Pancreas (tissue), 10 donors: ENCODE results near the gene ZMYND8. TPM values are rescaled to one million over a fixed set of nuclear protein-coding genes. Genes with fewer than 3 reads are reported as not detected.

Source experiments
- ATAC-seq, 4 donors: fragments of 200-7000 bp; cut with Tn5 transposase; one replicate each; pipeline versions ENCODE4 v1.8.0 to v1.9.1; 2020; ENCODE audit warnings: mild to moderate bottlenecking in 4 of 4, moderate library complexity in 4 of 4
- DNase-seq, 6 donors: peaks; one replicate each; pipeline ENCODE4 v3.0.0-alpha.2; 2020
- FAIRE-seq: peaks from 2 replicates; lab custom pipeline; 2012; peaks lifted over from hg19 to GRCh38; lab: Jason Lieb, UNC
- H3K27ac ChIP-seq, 4 donors: fragments of 200-600 bp; sonication (generic); 1 replicate in 3 of 4; 2 replicates in 1 of 4; pipeline versions ENCODE4 v1.5.0 to v1.8.0; 2020
- H3K27me3 ChIP-seq, 4 donors: fragments of 200-600 bp; one replicate each; pipeline ENCODE4 v1.8.0; 2021
- H3K36me3 ChIP-seq, 3 donors: fragments of 200-600 bp; sonication (generic) in 1 of 3; one replicate each; pipeline versions ENCODE4 v1.5.0 to v1.8.0; 2020 to 2021
- H3K4me1 ChIP-seq, 3 donors: fragments of 200-600 bp; one replicate each; pipeline ENCODE4 v1.8.0; 2021
- H3K4me3 ChIP-seq, 4 donors: fragments of 200-600 bp; sonication (generic) in 2 of 4; one replicate each; pipeline versions ENCODE4 v1.5.0 to v1.8.0; 2020 to 2021
- H3K9me3 ChIP-seq, 4 donors: fragments of 200-600 bp; one replicate each; pipeline ENCODE4 v1.8.0; 2021
- WGBS, 2 donors: extraction: QIAGEN DNeasy Blood & Tissue Kit; methylation state at CpG; one replicate each; pipeline ENCODE4 v1.1.7; 2013; 5-methylcytosine and 5-hydroxymethylcytosine counted together
- intact Hi-C, 3 donors: fragments of 100-400 bp; cut with DNase I; formaldehyde crosslinking; loops; one replicate each; pipeline versions ENCODE4 v1.11.1 to v1.14.2; 2022
- polyA plus RNA-seq, 2 donors: library from polyadenylated mRNA; stranded (reverse); fragments of 200-250 nt; gene quantifications; one replicate each; pipeline ENCODE4 v1.2.3, GENCODE V29; 2013
- total RNA-seq, 6 donors: library from RNA; stranded (reverse); fragmentation: NEBNext Ultra II Directional in 4 of 6; extraction: Animal tissue kit (Norgen Biotek cat#: 25700) in 4 of 6; gene quantifications; one replicate each; pipeline versions ENCODE4 v1.2.1 to v1.2.4, GENCODE V29; 2021 to 2023
- TF ChIP-seq, protein P1 (sequence below), 4 donors: fragments of 200-600 bp; sonication (generic) in 3 of 4; IDR thresholded peaks; one replicate each; pipeline versions ENCODE4 v1.5.0 to v1.8.0; 2021; ENCODE audit warnings: antibody characterized with exemption in 4 of 4
- donor health status: healthy with polysubstance abuse.
- donor health status: DM: no; HTN: no; CAD: no; lungs with moderate emphysema.
- donor health status: DM: no; HTN: no; CAD: no.
- donor health status: control.
- donor health status: control.
- donor health status: Bipolar disorder and iron deficiency.
- donor health status: DM: yes; HTN: yes; CAD: no.
- donor health status: DM: no; HTN: no; CAD: no.
- donor health status: DM: no; HTN: no; CAD: no.
- donor health status: DM: yes; HTN: yes; CAD: no.

The ZMYND8 gene
- total and polyA plus RNA-seq, 8 donors = 10.8 to 25.6 (median 17.2) TPM

DNA sequence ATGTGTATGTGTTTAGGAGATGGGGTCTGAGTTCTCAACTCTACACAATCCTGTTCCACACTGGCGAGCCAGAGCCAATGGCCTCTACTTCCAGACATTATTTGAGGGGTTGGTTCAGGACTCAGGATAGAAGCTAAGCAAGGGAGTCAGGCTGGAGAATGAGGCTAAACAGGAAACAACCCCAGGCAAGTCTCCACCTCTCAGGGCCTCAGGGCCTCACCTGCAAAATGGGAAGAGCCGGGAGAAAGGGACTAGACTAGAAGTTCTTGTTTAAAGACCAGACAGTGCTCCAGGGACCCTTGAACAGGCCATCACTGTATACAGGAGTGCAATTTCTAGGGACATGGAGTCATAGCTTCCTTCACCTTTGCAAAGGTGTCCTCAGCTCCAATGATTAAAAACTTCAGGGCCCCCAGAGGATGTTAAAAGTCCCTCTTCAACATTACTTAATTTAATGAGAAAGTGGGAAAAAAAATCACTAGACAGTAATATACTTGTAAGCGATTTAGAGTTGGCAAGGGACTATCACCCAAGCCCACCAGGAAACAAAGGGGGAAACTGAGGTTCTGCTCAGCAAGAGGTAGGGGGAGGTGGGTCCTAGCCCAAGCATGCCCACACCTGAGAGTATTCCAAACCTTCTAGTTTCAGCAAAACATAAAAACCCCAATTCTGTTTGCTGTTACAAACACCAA is 41.7 kb downstream of the ZMYND8 start:
- intact Hi-C loops = loop anchor here in 2 of 3 donors (5.0 to 10.0 kb wide), 2 partner anchors 43 to 60 kb away; partner anchors contain the start of gene ZMYND8 (in 1 of the 2)
- FAIRE-seq (no peak), DNase-seq (no peak), ATAC-seq (no peak)
- Histone ChIP-seq H3K9me3 (no peaks in the 10 kb centered on the region), H3K4me3 (no peak overlapping the region), H3K4me1 (peaks cover 19 to 29% (median 25%) of the 10 kb centered on the region in 3 donors), H3K27ac (peak overlapping the region in 2 of 4 donors; percentile 90 to 93), H3K36me3 (no peaks in the 10 kb centered on the region), H3K27me3 (no peaks in the 10 kb centered on the region)
- TF ChIP-seq, protein P1, sequence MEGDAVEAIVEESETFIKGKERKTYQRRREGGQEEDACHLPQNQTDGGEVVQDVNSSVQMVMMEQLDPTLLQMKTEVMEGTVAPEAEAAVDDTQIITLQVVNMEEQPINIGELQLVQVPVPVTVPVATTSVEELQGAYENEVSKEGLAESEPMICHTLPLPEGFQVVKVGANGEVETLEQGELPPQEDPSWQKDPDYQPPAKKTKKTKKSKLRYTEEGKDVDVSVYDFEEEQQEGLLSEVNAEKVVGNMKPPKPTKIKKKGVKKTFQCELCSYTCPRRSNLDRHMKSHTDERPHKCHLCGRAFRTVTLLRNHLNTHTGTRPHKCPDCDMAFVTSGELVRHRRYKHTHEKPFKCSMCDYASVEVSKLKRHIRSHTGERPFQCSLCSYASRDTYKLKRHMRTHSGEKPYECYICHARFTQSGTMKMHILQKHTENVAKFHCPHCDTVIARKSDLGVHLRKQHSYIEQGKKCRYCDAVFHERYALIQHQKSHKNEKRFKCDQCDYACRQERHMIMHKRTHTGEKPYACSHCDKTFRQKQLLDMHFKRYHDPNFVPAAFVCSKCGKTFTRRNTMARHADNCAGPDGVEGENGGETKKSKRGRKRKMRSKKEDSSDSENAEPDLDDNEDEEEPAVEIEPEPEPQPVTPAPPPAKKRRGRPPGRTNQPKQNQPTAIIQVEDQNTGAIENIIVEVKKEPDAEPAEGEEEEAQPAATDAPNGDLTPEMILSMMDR (IDR thresholded peaks at IDR 0.05) = no peak
- WGBS, 2 donors = 96 to 98% methylated on average over 3 of the region's 3 CpGs

DNA sequence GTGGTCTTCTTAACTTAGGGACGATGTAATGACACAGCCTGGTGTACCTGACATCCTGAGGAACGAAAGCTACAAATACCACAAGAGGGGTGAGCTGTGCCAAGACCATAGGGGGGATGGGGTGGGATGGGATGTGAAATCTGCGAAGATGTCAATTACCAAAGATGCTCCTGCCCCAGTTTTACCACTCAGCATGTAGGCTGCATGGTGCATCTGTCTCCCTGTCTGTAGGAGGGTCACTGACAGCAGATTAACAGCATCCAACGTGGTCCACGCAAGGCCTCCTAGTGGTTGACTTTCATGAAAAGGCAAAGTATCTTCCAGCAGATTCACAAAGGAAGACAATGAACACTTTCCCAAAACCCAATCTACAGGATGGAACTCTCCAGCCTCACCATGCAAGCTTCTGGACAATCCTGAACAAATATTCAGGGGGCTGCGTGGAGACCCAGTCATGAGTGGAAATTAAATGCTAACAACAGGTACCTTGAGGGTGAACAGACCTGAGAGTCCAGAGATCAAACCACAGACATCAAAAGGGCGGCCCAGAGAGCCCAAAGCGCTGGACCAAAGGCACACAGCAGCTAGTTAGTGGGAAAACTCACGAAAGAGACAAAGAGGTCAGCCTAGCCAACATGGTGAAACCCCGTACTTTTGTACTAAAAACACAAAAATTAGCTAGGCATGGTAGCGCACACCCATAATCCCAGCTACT is 44.4 kb downstream of the ZMYND8 start:
- Histone ChIP-seq H3K27me3 (no peaks in the 10 kb centered on the region), H3K4me1 (peaks cover 0 to 4% (median 0%) of the 10 kb centered on the region in 3 donors), H3K4me3 (no peak overlapping the region), H3K27ac (no peak overlapping the region), H3K36me3 (peaks cover 0 to 3% (median 0%) of the 10 kb centered on the region in 3 donors), H3K9me3 (no peaks in the 10 kb centered on the region)
- intact Hi-C loops = loop anchor here in 1 of 3 donors (10.0 kb wide), 1 partner anchor 63 kb away; no protein-coding TSS in a partner anchor
- FAIRE-seq (no peak), DNase-seq (no peak), ATAC-seq (no peak)
- TF ChIP-seq, protein P1 (IDR thresholded peaks at IDR 0.05) = no peak
- 96 to 98% methylated on average over 11 of the region's 11 CpGs for WGBS, 2 donors

DNA sequence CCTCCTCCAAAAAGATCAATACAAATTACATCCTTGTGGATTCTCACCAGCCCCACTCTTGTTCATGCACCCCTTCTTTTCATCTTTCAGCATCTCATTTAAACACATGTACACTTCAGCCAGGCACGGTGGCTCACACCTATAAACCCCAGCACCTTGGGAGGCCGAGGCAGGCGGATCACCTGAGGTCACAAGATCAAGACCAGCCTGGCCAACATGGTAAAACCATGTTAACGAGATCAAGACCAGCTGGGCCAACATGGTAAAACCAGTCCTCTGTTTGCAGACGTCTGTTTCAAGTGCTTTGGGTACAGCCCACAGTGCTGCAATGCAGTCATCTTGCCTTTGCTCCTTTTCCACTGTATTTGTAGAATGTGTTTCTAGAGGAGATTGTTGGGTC is 45.3 kb downstream of the ZMYND8 start:
- no peaks in the 10 kb centered on the region for H3K4me1 ChIP-seq
- no peak overlapping the region for H3K4me3 ChIP-seq
- 90 to 97% methylated on average over 5 of the region's 5 CpGs for WGBS, 2 donors
- H3K9me3 ChIP-seq = no peaks in the 10 kb centered on the region
- FAIRE-seq (no peak), DNase-seq (no peak), ATAC-seq (no peak)
- no peak overlapping the region for H3K27ac ChIP-seq
- no peaks in the 10 kb centered on the region for H3K27me3 ChIP-seq
- TF ChIP-seq, protein P1 (IDR thresholded peaks at IDR 0.05) = no peak
- peaks cover 0 to 3% (median 1%) of the 10 kb centered on the region in 3 donors for H3K36me3 ChIP-seq
- intact Hi-C loops = loop anchor here in 1 of 3 donors (10.0 kb wide), 1 partner anchor 64 kb away; no protein-coding TSS in a partner anchor

DNA sequence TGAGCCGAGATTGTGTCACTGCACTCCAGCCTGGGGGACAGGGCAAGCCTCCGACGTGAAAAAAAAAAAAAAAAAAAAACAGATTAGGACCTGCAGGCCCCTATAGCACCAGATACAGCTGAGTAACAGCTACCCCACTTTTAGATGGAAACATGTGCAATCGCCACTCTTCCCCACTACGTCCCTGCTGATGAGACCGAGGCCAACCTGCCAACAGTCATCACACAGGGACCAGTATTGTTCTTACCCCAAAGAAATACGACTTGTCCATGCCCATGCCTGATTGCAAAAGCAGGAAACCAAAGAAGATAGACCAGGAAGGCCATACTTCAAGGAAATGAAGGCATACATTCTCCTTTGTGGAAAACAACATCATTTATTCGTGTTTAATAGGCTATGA is 45.8 kb downstream of the ZMYND8 start:
- Histone ChIP-seq H3K4me1 (no peaks in the 10 kb centered on the region), H3K4me3 (no peak overlapping the region), H3K27ac (no peak overlapping the region), H3K36me3 (peaks cover 0 to 6% (median 3%) of the 10 kb centered on the region in 3 donors), H3K9me3 (no peaks in the 10 kb centered on the region), H3K27me3 (no peaks in the 10 kb centered on the region)
- TF ChIP-seq, protein P1 (IDR thresholded peaks at IDR 0.05) = no peak
- ATAC-seq (no peak), DNase-seq (no peak), FAIRE-seq (no peak)
- WGBS, 2 donors = 91 to 92% methylated on average over 7 to 8 of the region's 8 CpGs
- intact Hi-C loops = loop anchor here in 1 of 3 donors (10.0 kb wide), 1 partner anchor 64 kb away; no protein-coding TSS in a partner anchor
